Gastroesophageal sphincter (tissue), 3 donors: ENCODE measurements around the gene MYO6.

Experiments
- CTCF ChIP-seq, 4 experiments: fragments of 200-600 bp in 2 of 4; fragments of 450-650 bp in 2 of 4; sonication (generic) in 1 of 4; IDR thresholded peaks; one replicate each; pipeline ENCODE4 v1.5.1; 2017 to 2019; ENCODE audit warnings: antibody characterized with exemption in 4 of 4, mild to moderate bottlenecking in 2 of 4, moderate library complexity in 2 of 4
- EP300 ChIP-seq: sonication (generic); formaldehyde crosslinking; IDR thresholded peaks from one replicate; pipeline ENCODE4 v1.6.1; 2017; ENCODE audit warnings: antibody characterized with exemption, mild to moderate bottlenecking
- POLR2A ChIP-seq, 2 donors: fragments of 450-650 bp; IDR thresholded peaks; one replicate each; pipeline ENCODE4 v1.6.1; 2017; ENCODE audit warnings: antibody characterized with exemption in 2 of 2, mild to moderate bottlenecking in 2 of 2, moderate library complexity in 1 of 2
- POLR2AphosphoS5 ChIP-seq: sonication (generic); formaldehyde crosslinking; IDR thresholded peaks from one replicate; pipeline ENCODE4 v1.6.1; 2017; ENCODE audit warnings: antibody characterized with exemption

GRCh38 chr6:75876152-75876551 lies 127.1 kb downstream of the MYO6 start:
- TF ChIP-seq CTCF (IDR thresholded peaks at IDR 0.05) (no peak), POLR2A (IDR thresholded peaks at IDR 0.05) (no peak), EP300 (no peak), POLR2AphosphoS5 (no peak)
